GM12878 (cell line): ENCODE data around the gene MAPK8IP1. TPM values are rescaled to one million over a fixed set of nuclear protein-coding genes. Genes with fewer than 3 reads are reported as not detected.

Experiments
- ATAC-seq: fragments of 200-7000 bp; cut with Tn5 transposase; 3 replicates; pipeline ENCODE4 v1.9.1; 2020; ENCODE audit warnings: mild to moderate bottlenecking, moderate library complexity
- BruUV-seq: library from RNA; stranded (reverse); fragments of 400-500 nt; replicated peaks from 2 replicates; lab custom pipeline; 2021; lab: Mats Ljungman, UMichigan
- CTCF ChIA-PET: fragments of 300-600 bp; sonication (Branson Sonifier 250); formaldehyde crosslinking; extraction: SDS; loops from one replicate; lab custom pipeline; 2021; ENCODE audit warnings: inconsistent platforms; lab: Yijun Ruan, JAX
- POLR2A ChIA-PET: fragments of 350-600 bp; formaldehyde crosslinking; extraction: SDS; loops from one replicate; lab custom pipeline; 2021; ENCODE audit warnings: inconsistent platforms; lab: Charles Lee
- RAD21 ChIA-PET: fragments of 300-600 bp; sonication (Branson Sonifier 250); formaldehyde crosslinking; loops from one replicate; lab custom pipeline; 2023; ENCODE audit warnings: antibody characterized with exemption; ENCODE audit not compliant: unreplicated experiment; lab: Charles Lee
- SMC1A ChIA-PET: fragments of 300-600 bp; sonication (Branson Sonifier 250); formaldehyde crosslinking; loops from one replicate; lab custom pipeline; 2023; ENCODE audit not compliant: unreplicated experiment, uncharacterized antibody; lab: Charles Lee
- DNase-seq: peaks from one replicate; pipeline ENCODE4 v3.0.0-alpha.2; 2011; ENCODE audit warnings: low read depth, low spot score
- FAIRE-seq: peaks from 3 replicates; lab custom pipeline; 2011; peaks lifted over from hg19 to GRCh38; lab: Jason Lieb, UNC
- H2AFZ ChIP-seq: 2 replicates; pipeline ENCODE4 v1.6.0; 2011; ENCODE audit warnings: low read depth, low read length, control low read depth; ENCODE audit not compliant: control insufficient read depth
- H3K27ac ChIP-seq: 2 replicates; pipeline ENCODE4 v1.5.1; 2011; ENCODE audit warnings: control low read depth; ENCODE audit not compliant: control insufficient read depth, insufficient read depth
- H3K27me3 ChIP-seq, 2 experiments: replicated peaks in 1 of 2; 2 replicates each; pipeline versions ENCODE4 v1.6.0 to v1.6.1; 2011; ENCODE audit warnings: low read length in 1 of 2; ENCODE audit not compliant: control insufficient read depth in 2 of 2, insufficient read depth in 2 of 2
- H3K36me3 ChIP-seq, 2 experiments: 2 replicates each; pipeline ENCODE4 v1.5.1; 2011; ENCODE audit warnings: low read length in 1 of 2; ENCODE audit not compliant: control insufficient read depth in 2 of 2, insufficient read depth in 2 of 2
- H3K4me1 ChIP-seq: 2 replicates; pipeline ENCODE4 v1.6.1; 2011; ENCODE audit warnings: mild to moderate bottlenecking, low read length, moderate library complexity, mixed read lengths; ENCODE audit not compliant: control insufficient read depth, insufficient read depth
- H3K4me2 ChIP-seq: 2 replicates; pipeline ENCODE4 v1.6.0; 2011; ENCODE audit warnings: control low read depth; ENCODE audit not compliant: control insufficient read depth, insufficient read depth
- H3K4me3 ChIP-seq: fragments of 200-600 bp; sonication (generic); 2 replicates; pipeline ENCODE4 v1.5.1; 2016
- H3K79me2 ChIP-seq: 2 replicates; pipeline ENCODE4 v1.6.0; 2011; ENCODE audit warnings: low read length; ENCODE audit not compliant: control insufficient read depth, insufficient read depth
- H3K9ac ChIP-seq: 2 replicates; pipeline ENCODE4 v1.8.0; 2011; ENCODE audit warnings: low read length, control low read depth, mixed read lengths; ENCODE audit not compliant: control insufficient read depth, insufficient read depth
- H3K9me3 ChIP-seq: replicated peaks from 3 replicates; pipeline ENCODE4 v1.5.1; 2011; ENCODE audit warnings: mild to moderate bottlenecking, low read length; ENCODE audit not compliant: control insufficient read depth, insufficient read depth
- H4K20me1 ChIP-seq: 2 replicates; pipeline ENCODE4 v1.6.0; 2011; ENCODE audit not compliant: control insufficient read depth, insufficient read depth
- CHD4 ChIP-seq: fragments of 200-600 bp; sonication (generic); IDR thresholded peaks from 2 replicates; pipeline ENCODE4 v1.6.1; 2016; ENCODE audit warnings: mild to moderate bottlenecking
- IRF3 ChIP-seq: fragments of 450-650 bp; IDR thresholded peaks from 2 replicates; pipeline ENCODE4 v1.6.1; 2014; ENCODE audit warnings: mild to moderate bottlenecking
- IRF5 ChIP-seq: fragments of 450-650 bp; IDR thresholded peaks from 2 replicates; pipeline ENCODE4 v1.6.1; 2017; ENCODE audit warnings: borderline replicate concordance
- KDM1A ChIP-seq: fragments of 200-600 bp; sonication (generic); IDR thresholded peaks from 2 replicates; pipeline ENCODE4 v1.6.1; 2016; ENCODE audit warnings: borderline replicate concordance
- NR2C1 ChIP-seq: fragments of 450-650 bp; IDR thresholded peaks from 2 replicates; pipeline ENCODE4 v1.6.1; 2017; ENCODE audit warnings: antibody characterized with exemption, mild to moderate bottlenecking, moderate library complexity
- NR2C2 ChIP-seq: IDR thresholded peaks from 2 replicates; pipeline ENCODE4 v1.6.1; 2011; ENCODE audit warnings: borderline replicate concordance, low read depth; ENCODE audit not compliant: control insufficient read depth, insufficient read length
- POLR2A ChIP-seq: IDR thresholded peaks from 2 replicates; pipeline ENCODE4 v1.6.1; 2011; ENCODE audit warnings: low read depth, mild to moderate bottlenecking, low read length
- USF2 ChIP-seq: IDR thresholded peaks from 2 replicates; pipeline ENCODE4 v1.6.1; 2011; ENCODE audit warnings: low read depth, low read length, improper control_type of control experiment, borderline replicate concordance
- ZSCAN29 ChIP-seq: fragments of 450-650 bp; IDR thresholded peaks from 2 replicates; pipeline ENCODE4 v1.6.1; 2017; ENCODE audit warnings: mild to moderate bottlenecking, moderate library complexity
- WGBS: methylation state at CpG from one replicate; pipeline ENCODE4 v1.1.6; 2016; ENCODE audit warnings: low lambda C conversion rate; ENCODE audit not compliant: insufficient replicate concordance, insufficient coverage; ENCODE audit errors: missing lambda C conversion rate; 5-methylcytosine and 5-hydroxymethylcytosine counted together
- in situ Hi-C: fragments of 300-500 bp; cut with MboI; formaldehyde crosslinking; loops from 9 replicates; pipeline ENCODE4 v1.14.3; 2018; ENCODE audit warnings: mixed read lengths
- intact Hi-C: fragments of 100-400 bp; cut with micrococcal nuclease; formaldehyde crosslinking; loops from one replicate; pipeline ENCODE4 v1.14.2; 2022; ENCODE audit not compliant: unreplicated experiment
- polyA plus RNA-seq, 11 experiments: library from polyadenylated mRNA; depleted of rRNA in 4 of 11; unstranded in 6 of 11; stranded (reverse) in 5 of 11; fragments of >200 nt; fragmentation: Nextera tagmentation in 4 of 11; fragmentation: Illumina TruSeq in 1 of 11; extraction: Ambion mirVana in 4 of 11; extraction: Trizol in 1 of 11; gene quantifications; 1 replicate in 1 of 11; 2 replicates in 10 of 11; pipeline versions ENCODE4 v1.2.1 to v1.2.3, GENCODE V29; 2011 to 2016; ENCODE audit warnings: inconsistent platforms in 2 of 11, missing spikeins in 2 of 11, low read depth in 1 of 11
- total RNA-seq, 4 experiments: library from RNA; depleted of rRNA in 3 of 4; stranded (reverse); fragments of >200 nt in 3 of 4; fragmentation: Illumina TruSeq in 1 of 4; extraction: Trizol in 1 of 4; gene quantifications; 2 replicates each; pipeline versions ENCODE4 v1.2.1 to v1.2.3, GENCODE V29; 2013 to 2021

MAPK8IP1 gene
- total and polyA plus RNA-seq, 10 of the 15 experiments (the other 5 are each of a cell fraction or from before 2014, with no cell fraction given): 0.04 to 0.44 (median 0.11) TPM; not detected in 2

- no peak for TF ChIP-seq USF2
- TF ChIP-seq POLR2A: no peak
- TF ChIP-seq KDM1A: no peak
- TF ChIP-seq ZSCAN29: no peak
- no peak for TF ChIP-seq NR2C2
- ChIA-PET SMC1A (interaction anchor here (1.0 to 4.2 kb wide), 5 partner anchors 9 to 38 kb away, joined by 3 to 24 read pairs (median 3); no protein-coding TSS in a partner anchor), RAD21 (interaction anchor here (0.9 to 1.8 kb wide), 2 partner anchors 12 to 26 kb away, joined by 3 to 4 read pairs; no protein-coding TSS in a partner anchor), POLR2A (interaction anchor here (0.6 to 1.1 kb wide), 2 partner anchors 10 to 42 kb away, joined by 4 read pairs; no protein-coding TSS in a partner anchor), CTCF (interaction anchor here (1.2 to 4.2 kb wide), 2 partner anchors 22 to 70 kb away, joined by 4 to 34 read pairs; no protein-coding TSS in a partner anchor)
- Histone ChIP-seq H3K27me3 (no peaks in the 10 kb centered on the region), H3K4me3 (no peak overlapping the region), H3K9me3 (no peaks in the 10 kb centered on the region), H3K79me2 (no peaks in the 10 kb centered on the region), H3K27ac (no peak overlapping the region), H3K4me1 (no peaks in the 10 kb centered on the region), H2AFZ (no peak overlapping the region), H3K4me2 (no peak overlapping the region), H4K20me1 (no peaks in the 10 kb centered on the region), H3K36me3 (peaks cover 3 to 19% of the 10 kb centered on the region in 2 experiments), H3K9ac (no peak overlapping the region)
- ATAC-seq: no peak
- FAIRE-seq: no peak
- no peak for DNase-seq
- intact Hi-C loops: no loop called here
- WGBS: 95% methylated on average over 4 of the region's 4 CpGs
- no TSS peak for BruUV-seq
- in situ Hi-C loops: no loop called here
Observed at GRCh38 chr11:45942381-45942780, 56.9 kb downstream of the MAPK8IP1 start.

GRCh38 chr11:45945397-45945999 is 60.0 kb downstream of the MAPK8IP1 start:
- Histone ChIP-seq H3K4me2 (no peak overlapping the region), H3K36me3 (peaks cover 3 to 27% of the 10 kb centered on the region in 2 experiments), H3K9me3 (no peaks in the 10 kb centered on the region), H3K27me3 (no peaks in the 10 kb centered on the region), H3K27ac (no peak overlapping the region), H3K4me1 (no peaks in the 10 kb centered on the region), H3K4me3 (no peak overlapping the region), H3K79me2 (no peaks in the 10 kb centered on the region), H2AFZ (no peak overlapping the region), H3K9ac (no peak overlapping the region), H4K20me1 (no peaks in the 10 kb centered on the region)
- ChIA-PET POLR2A (no interaction called here), RAD21 (no interaction called here), SMC1A (interaction anchor here (0.7 kb wide), 1 partner anchor 22 kb away, joined by 3 read pairs; no protein-coding TSS in a partner anchor), CTCF (interaction anchor here (1.1 kb wide), 1 partner anchor 16 kb away, joined by 4 read pairs; no protein-coding TSS in a partner anchor)
- 89% methylated on average over 3 of the region's 3 CpGs for WGBS
- FAIRE-seq: no peak
- TF ChIP-seq IRF3 (no peak), CHD4 (no peak), IRF5 (no peak), NR2C1 (no peak)
- no TSS peak for BruUV-seq
- ATAC-seq: no peak
- no peak for DNase-seq
- in situ Hi-C loops (no loop called here), intact Hi-C loops (no loop called here)
